Parathyroid adenoma (tissue), 2 donors: ENCODE results near the gene KCNQ1.

Experiments
- H2AFZ ChIP-seq: fragments of 300-600 bp; sonication (generic); one replicate; pipeline ENCODE4 v1.7.0; 2017; ENCODE audit warnings: antibody characterized with exemption, mild to moderate bottlenecking
- H3K27ac ChIP-seq: fragments of 300-600 bp; sonication (generic); one replicate; pipeline ENCODE4 v1.7.0; 2017
- H3K27me3 ChIP-seq: fragments of 300-600 bp; sonication (generic); one replicate; pipeline ENCODE4 v1.7.0; 2017; ENCODE audit warnings: low read length; ENCODE audit not compliant: control insufficient read depth, insufficient read depth
- H3K36me3 ChIP-seq: fragments of 300-600 bp; sonication (generic); one replicate; pipeline ENCODE4 v1.7.0; 2017; ENCODE audit warnings: low read length; ENCODE audit not compliant: control insufficient read depth, insufficient read depth
- H3K4me1 ChIP-seq: fragments of 300-600 bp; sonication (generic); one replicate; pipeline ENCODE4 v1.7.0; 2017; ENCODE audit warnings: control low read depth
- H3K4me2 ChIP-seq: fragments of 300-600 bp; sonication (generic); one replicate; pipeline ENCODE4 v1.7.0; 2017; ENCODE audit warnings: low read length
- H3K4me3 ChIP-seq: fragments of 300-600 bp; sonication (generic); one replicate; pipeline ENCODE4 v1.7.0; 2017; ENCODE audit warnings: low read depth, low read length
- H3K79me2 ChIP-seq: fragments of 300-600 bp; sonication (generic); one replicate; pipeline ENCODE4 v1.7.0; 2017; ENCODE audit warnings: control low read depth
- H3K9ac ChIP-seq: fragments of 300-600 bp; sonication (generic); one replicate; pipeline ENCODE4 v1.7.0; 2017; ENCODE audit warnings: mild to moderate bottlenecking
- H3K9me3 ChIP-seq: fragments of 300-600 bp; sonication (generic); one replicate; pipeline ENCODE4 v1.7.0; 2017; ENCODE audit warnings: low read length; ENCODE audit not compliant: control insufficient read depth
- TF ChIP-seq, protein P1 (sequence below): fragments of 300-600 bp; sonication (generic); IDR thresholded peaks from one replicate; pipeline ENCODE4 v1.7.0; 2017; ENCODE audit warnings: antibody characterized with exemption, mild to moderate bottlenecking
- donor health status: primary hyperparathyroidism.

The KCNQ1 gene

GRCh38 chr11:2669634-2670469 is 225.0 kb downstream of the KCNQ1 start:
- H3K9ac ChIP-seq: no peak overlapping the region
- TF ChIP-seq, protein P1, sequence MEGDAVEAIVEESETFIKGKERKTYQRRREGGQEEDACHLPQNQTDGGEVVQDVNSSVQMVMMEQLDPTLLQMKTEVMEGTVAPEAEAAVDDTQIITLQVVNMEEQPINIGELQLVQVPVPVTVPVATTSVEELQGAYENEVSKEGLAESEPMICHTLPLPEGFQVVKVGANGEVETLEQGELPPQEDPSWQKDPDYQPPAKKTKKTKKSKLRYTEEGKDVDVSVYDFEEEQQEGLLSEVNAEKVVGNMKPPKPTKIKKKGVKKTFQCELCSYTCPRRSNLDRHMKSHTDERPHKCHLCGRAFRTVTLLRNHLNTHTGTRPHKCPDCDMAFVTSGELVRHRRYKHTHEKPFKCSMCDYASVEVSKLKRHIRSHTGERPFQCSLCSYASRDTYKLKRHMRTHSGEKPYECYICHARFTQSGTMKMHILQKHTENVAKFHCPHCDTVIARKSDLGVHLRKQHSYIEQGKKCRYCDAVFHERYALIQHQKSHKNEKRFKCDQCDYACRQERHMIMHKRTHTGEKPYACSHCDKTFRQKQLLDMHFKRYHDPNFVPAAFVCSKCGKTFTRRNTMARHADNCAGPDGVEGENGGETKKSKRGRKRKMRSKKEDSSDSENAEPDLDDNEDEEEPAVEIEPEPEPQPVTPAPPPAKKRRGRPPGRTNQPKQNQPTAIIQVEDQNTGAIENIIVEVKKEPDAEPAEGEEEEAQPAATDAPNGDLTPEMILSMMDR: no peak
- H3K4me1 ChIP-seq: no peaks in the 10 kb centered on the region
- no peak overlapping the region for H2AFZ ChIP-seq
- H3K9me3 ChIP-seq: no peaks in the 10 kb centered on the region
- H3K4me2 ChIP-seq: no peak overlapping the region
- H3K79me2 ChIP-seq: no peaks in the 10 kb centered on the region
- no peaks in the 10 kb centered on the region for H3K36me3 ChIP-seq
- H3K27ac ChIP-seq: no peak overlapping the region
- H3K27me3 ChIP-seq: no peaks in the 10 kb centered on the region
- no peak overlapping the region for H3K4me3 ChIP-seq

DNA sequence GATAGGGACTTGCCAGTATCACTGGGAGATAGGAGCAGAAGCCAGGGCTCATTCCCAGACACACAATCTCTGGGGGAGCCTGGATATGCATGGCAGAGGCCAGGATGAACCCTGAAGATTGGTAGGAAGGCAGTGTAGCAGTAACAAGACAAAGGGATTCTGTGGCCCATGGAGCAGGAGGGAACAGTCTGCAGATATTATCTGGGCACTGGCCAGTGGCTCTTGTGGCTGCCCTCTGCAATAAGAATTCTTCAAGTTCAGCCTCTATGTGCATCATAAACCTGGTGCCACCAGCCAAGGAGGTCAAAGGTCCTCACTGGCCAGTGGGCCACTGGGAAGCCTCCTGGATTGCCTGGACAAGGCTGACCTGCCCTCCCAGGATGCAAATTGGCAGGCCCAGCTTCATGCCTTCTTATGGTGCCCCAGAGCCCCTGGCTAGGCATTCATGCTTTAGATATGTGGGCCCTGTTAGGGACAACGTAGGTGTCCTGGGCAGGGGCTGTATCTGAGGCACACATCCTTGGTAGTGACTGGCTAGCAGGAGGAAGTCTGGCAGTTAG is 225.8 kb downstream of the KCNQ1 start:
- Histone ChIP-seq H3K4me3 (no peak overlapping the region), H3K27ac (no peak overlapping the region), H2AFZ (no peak overlapping the region), H3K79me2 (no peaks in the 10 kb centered on the region), H3K9me3 (no peaks in the 10 kb centered on the region), H3K36me3 (no peaks in the 10 kb centered on the region), H3K4me1 (no peaks in the 10 kb centered on the region), H3K9ac (no peak overlapping the region), H3K4me2 (no peak overlapping the region), H3K27me3 (no peaks in the 10 kb centered on the region)
- TF ChIP-seq, protein P1: no peak

- no peak overlapping the region for H3K27ac ChIP-seq
- H3K9me3 ChIP-seq: no peaks in the 10 kb centered on the region
- no peak overlapping the region for H3K4me2 ChIP-seq
- no peaks in the 10 kb centered on the region for H3K4me1 ChIP-seq
- no peak overlapping the region for H3K9ac ChIP-seq
- no peak overlapping the region for H3K4me3 ChIP-seq
- H3K27me3 ChIP-seq: no peaks in the 10 kb centered on the region
- H3K79me2 ChIP-seq: no peaks in the 10 kb centered on the region
- TF ChIP-seq, protein P1: no peak
- no peaks in the 10 kb centered on the region for H3K36me3 ChIP-seq
- H2AFZ ChIP-seq: no peak overlapping the region
Measured at GRCh38 chr11:2671748-2672147, 226.9 kb downstream of the KCNQ1 start.

GRCh38 chr11:2672553-2673249 is 227.9 kb downstream of the KCNQ1 start:
- Histone ChIP-seq H3K9me3 (no peaks in the 10 kb centered on the region), H3K4me2 (no peak overlapping the region), H3K36me3 (no peaks in the 10 kb centered on the region), H3K79me2 (no peaks in the 10 kb centered on the region), H3K4me1 (no peaks in the 10 kb centered on the region), H3K4me3 (no peak overlapping the region), H3K27me3 (no peaks in the 10 kb centered on the region), H2AFZ (no peak overlapping the region), H3K9ac (no peak overlapping the region), H3K27ac (no peak overlapping the region)
- TF ChIP-seq, protein P1: no peak
